Osteoblast (primary cell): ENCODE results near the gene U2AF1. TPM values are rescaled to one million over a fixed set of nuclear protein-coding genes. Genes with fewer than 3 reads are reported as not detected.
"Not testable (repeated sequence)": the region's sequence is repeated elsewhere in the genome, so short reads cannot be mapped to it uniquely, and the experiment has no call there.

Source experiments
- DNase-seq: peaks from one replicate; pipeline ENCODE4 v3.0.0; 2011; ENCODE audit warnings: low spot score, mixed read lengths; ENCODE audit not compliant: insufficient read length; ENCODE audit errors: missing footprints
- H2AFZ ChIP-seq: 2 replicates; pipeline ENCODE4 v1.6.0; 2011; ENCODE audit warnings: mild to moderate bottlenecking, low read length
- H3K27ac ChIP-seq: 2 replicates; pipeline ENCODE4 v1.5.1; 2011; ENCODE audit warnings: mild to moderate bottlenecking, low read depth, low read length, moderate library complexity
- H3K27me3 ChIP-seq: 2 replicates; pipeline ENCODE4 v1.6.0; 2012; ENCODE audit warnings: mild to moderate bottlenecking, control low read depth, inconsistent platforms, low read length, moderate library complexity; ENCODE audit not compliant: insufficient read depth
- H3K36me3 ChIP-seq: 2 replicates; pipeline ENCODE4 v1.5.1; 2011; ENCODE audit warnings: mild to moderate bottlenecking, low read length, control low read depth, moderate library complexity; ENCODE audit not compliant: insufficient read depth
- H3K4me1 ChIP-seq: 2 replicates; pipeline ENCODE4 v1.5.1; 2011; ENCODE audit warnings: mild to moderate bottlenecking, low read length, control low read depth, moderate library complexity; ENCODE audit not compliant: insufficient read depth
- H3K4me2 ChIP-seq: 2 replicates; pipeline ENCODE4 v1.6.0; 2011; ENCODE audit warnings: mild to moderate bottlenecking, low read length; ENCODE audit not compliant: insufficient read depth
- H3K4me3 ChIP-seq: fragments of 200-600 bp; sonication (generic); 3 replicates; pipeline ENCODE4 v1.5.1; 2012; ENCODE audit warnings: mild to moderate bottlenecking, low read length, inconsistent platforms; ENCODE audit not compliant: insufficient read depth
- H3K79me2 ChIP-seq: 2 replicates; pipeline ENCODE4 v1.6.0; 2012; ENCODE audit warnings: mild to moderate bottlenecking, low read length, control low read depth, inconsistent platforms; ENCODE audit not compliant: insufficient read depth
- H3K9me3 ChIP-seq: 2 replicates; pipeline ENCODE4 v1.5.1; 2011; ENCODE audit warnings: low read depth, low read length, control low read depth
- H4K20me1 ChIP-seq: 2 replicates; pipeline ENCODE4 v1.6.0; 2012; ENCODE audit warnings: mild to moderate bottlenecking, low read length, control low read depth; ENCODE audit not compliant: insufficient read depth
- total RNA-seq: library from RNA; depleted of rRNA; stranded (reverse); fragments of >200 nt; gene quantifications from 2 replicates; pipeline ENCODE4 v1.2.3, GENCODE V29; 2012

The U2AF1 gene
- total RNA-seq, 1 donor: 26.4 TPM

GRCh38 chr21:43091979-43092614, 15.3 kb downstream of the U2AF1 start:
- not testable (repeated sequence) for H3K4me1 ChIP-seq, H3K27me3 ChIP-seq, H3K36me3 ChIP-seq, H3K4me3 ChIP-seq, H3K79me2 ChIP-seq, H4K20me1 ChIP-seq, H3K9me3 ChIP-seq, H3K4me2 ChIP-seq, DNase-seq, H2AFZ ChIP-seq, H3K27ac ChIP-seq

- not testable (repeated sequence) for H3K27ac ChIP-seq, H3K79me2 ChIP-seq, H3K9me3 ChIP-seq, H2AFZ ChIP-seq, H3K36me3 ChIP-seq, H3K4me1 ChIP-seq, H3K4me2 ChIP-seq, H3K27me3 ChIP-seq, H3K4me3 ChIP-seq, H4K20me1 ChIP-seq, DNase-seq
Measured at GRCh38 chr21:43090947-43091346, 16.4 kb downstream of the U2AF1 start.

GRCh38 chr21:43089463-43089862, 17.9 kb downstream of the U2AF1 start:
- not testable (repeated sequence) for H2AFZ ChIP-seq, H3K27me3 ChIP-seq, H3K4me1 ChIP-seq, H3K36me3 ChIP-seq, DNase-seq, H3K4me2 ChIP-seq, H3K9me3 ChIP-seq, H3K79me2 ChIP-seq, H4K20me1 ChIP-seq, H3K4me3 ChIP-seq, H3K27ac ChIP-seq

DNA sequence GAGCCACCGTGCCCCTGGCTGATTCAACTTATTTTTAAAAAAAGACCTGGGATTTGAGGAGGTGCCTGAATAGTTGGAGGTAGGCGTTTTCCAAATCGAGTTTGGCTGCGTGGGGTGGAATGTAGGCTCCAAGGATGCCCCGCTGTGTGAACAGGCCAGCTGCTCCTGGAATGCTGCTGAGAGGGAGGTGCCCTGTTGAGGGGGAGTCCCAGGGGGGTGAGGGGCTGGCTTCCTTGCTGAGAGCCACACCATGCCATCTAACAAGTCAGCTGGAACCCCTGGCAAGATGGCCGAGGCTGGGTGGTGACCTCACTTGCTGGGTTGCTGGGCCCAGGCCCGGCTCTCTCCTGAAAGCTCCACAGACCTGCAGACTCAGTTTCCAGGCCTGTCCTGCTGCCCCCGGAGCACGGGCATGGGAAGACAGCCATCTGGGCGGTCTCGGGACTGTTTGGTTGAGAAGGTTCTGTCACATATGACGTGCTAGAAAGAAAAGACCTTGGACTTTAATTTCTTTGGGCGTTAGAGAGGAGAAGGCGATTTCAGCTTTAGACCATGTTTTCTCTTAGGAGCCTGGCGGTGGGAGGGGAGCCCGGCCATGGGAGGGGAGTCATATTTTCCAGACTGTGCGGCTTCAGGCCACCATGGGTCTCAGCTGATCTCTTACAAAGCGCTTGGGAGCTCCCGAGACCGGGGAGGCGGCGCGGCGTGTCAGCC, 24.6 kb downstream of the U2AF1 start:
- H3K27ac ChIP-seq, H3K9me3 ChIP-seq, H3K4me2 ChIP-seq, H3K27me3 ChIP-seq, H3K4me1 ChIP-seq, H3K79me2 ChIP-seq, H4K20me1 ChIP-seq, DNase-seq, H3K4me3 ChIP-seq, H2AFZ ChIP-seq, H3K36me3 ChIP-seq: not testable (repeated sequence)

DNA sequence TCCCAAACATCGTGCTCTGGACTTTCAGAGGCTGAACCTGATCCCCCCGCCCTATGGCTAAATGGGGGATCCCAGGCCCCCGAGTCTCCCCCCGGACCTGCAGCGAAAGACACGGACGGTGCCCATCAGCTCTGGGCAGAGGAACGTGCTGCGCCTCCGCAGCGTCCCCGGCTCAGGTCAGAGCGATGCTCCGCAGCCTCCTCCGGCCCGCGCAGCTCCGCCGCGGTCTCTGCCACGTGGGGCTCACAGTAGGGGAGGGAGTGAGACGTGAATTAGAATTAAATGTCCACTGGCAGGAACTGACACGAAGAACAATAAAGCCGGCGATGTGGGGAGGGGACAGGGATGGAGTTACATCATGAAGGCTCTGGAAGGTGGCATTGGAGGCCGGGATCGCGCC, 30.7 kb downstream of the U2AF1 start:
- not testable (repeated sequence) for H3K79me2 ChIP-seq, H3K9me3 ChIP-seq, H3K27me3 ChIP-seq, H2AFZ ChIP-seq, H3K4me2 ChIP-seq, H3K27ac ChIP-seq, H3K36me3 ChIP-seq, DNase-seq, H3K4me3 ChIP-seq, H3K4me1 ChIP-seq, H4K20me1 ChIP-seq

GRCh38 chr21:43076023-43076637, 31.2 kb downstream of the U2AF1 start:
- not testable (repeated sequence) for H3K27me3 ChIP-seq, H3K4me2 ChIP-seq, H3K4me1 ChIP-seq

GRCh38 chr21:43075170-43076022, 32.0 kb downstream of the U2AF1 start, which contains the start of gene CBS:
TSS of gene CBS (minus strand) at chr21:43075835. CDS start at chr21:43072193, 3,642 bp downstream.
- not testable (repeated sequence) for H3K27me3 ChIP-seq, H3K4me2 ChIP-seq, H3K79me2 ChIP-seq, H3K4me1 ChIP-seq, H4K20me1 ChIP-seq, H3K9me3 ChIP-seq, H2AFZ ChIP-seq, H3K4me3 ChIP-seq, H3K27ac ChIP-seq, H3K36me3 ChIP-seq, DNase-seq

More at GRCh38 chr21:43076023-43076637, 31.2 kb downstream of the U2AF1 start:
- H3K27ac ChIP-seq, H3K4me3 ChIP-seq, H3K36me3 ChIP-seq, DNase-seq, H4K20me1 ChIP-seq, H2AFZ ChIP-seq, H3K9me3 ChIP-seq, H3K79me2 ChIP-seq: not testable (repeated sequence)

DNA sequence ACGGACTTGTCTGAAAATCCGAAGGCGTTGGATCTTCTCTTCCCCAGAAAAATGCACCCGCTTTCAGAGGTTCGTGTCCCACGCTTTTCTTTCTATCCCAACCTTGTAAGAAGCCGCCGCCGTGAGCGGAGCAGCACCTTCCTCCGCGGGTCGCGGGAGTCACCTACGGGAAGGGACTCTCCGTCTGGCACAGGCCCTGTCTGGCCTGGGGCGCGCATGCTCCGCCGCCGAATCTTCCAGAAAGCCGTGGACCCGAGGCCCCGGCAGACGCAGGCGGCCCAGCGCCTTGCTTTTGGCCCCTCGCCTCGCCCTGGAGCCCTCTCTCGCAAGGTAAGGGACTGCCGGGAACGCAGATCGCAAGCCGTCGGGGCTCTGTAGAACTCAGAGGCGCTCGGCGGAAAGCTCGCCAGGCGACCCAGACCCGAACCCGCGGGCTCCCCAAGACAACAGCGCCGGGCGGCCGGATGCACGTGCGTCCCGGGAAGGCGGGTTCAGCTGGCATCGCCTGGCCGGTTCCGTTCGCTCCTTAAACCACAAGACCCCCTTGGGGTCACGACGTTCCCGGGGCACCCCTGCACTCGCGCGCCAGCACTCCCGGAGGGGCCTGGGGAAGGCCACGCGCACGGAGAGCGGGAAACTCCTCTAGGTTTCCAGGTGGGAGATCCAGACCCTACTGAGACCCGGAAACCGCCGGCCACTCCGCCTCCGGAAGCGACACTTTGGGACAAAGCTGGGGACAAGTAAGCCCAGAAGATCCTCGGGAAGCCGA, 32.8 kb downstream of the U2AF1 start:
- H3K27ac ChIP-seq, DNase-seq, H3K27me3 ChIP-seq, H3K9me3 ChIP-seq, H4K20me1 ChIP-seq, H3K4me1 ChIP-seq, H3K4me3 ChIP-seq, H3K4me2 ChIP-seq, H3K36me3 ChIP-seq, H3K79me2 ChIP-seq, H2AFZ ChIP-seq: not testable (repeated sequence)
